Measurements from ENCODE around the gene EPHB1.

GRCh38 chr3:134790065-134790464 is 5.0 kb upstream of the EPHB1 start:
- TF ChIP-seq EP300 (IDR thresholded peaks at IDR 0.05; ENCODE audit: borderline replicate concordance in 1 of 2, low read depth in 1 of 2, low read length in 1 of 2) (no peak), CHD2 (IDR thresholded peaks at IDR 0.05; ENCODE audit: low read length, partially characterized antibody) (no peak), POLR2AphosphoS5 (IDR thresholded peaks at IDR 0.05; ENCODE audit: low read depth, low read length) (no peak), RAD21 (IDR thresholded peaks at IDR 0.05; ENCODE audit: low read length) (no peak), TEAD4 (IDR thresholded peaks at IDR 0.05; ENCODE audit: borderline replicate concordance, insufficient read depth) (no peak), CTCF (IDR thresholded peaks at IDR 0.05) (no peak), GABPA (IDR thresholded peaks at IDR 0.05; ENCODE audit: low read depth) (no peak), FOXJ3 (CRISPR knock-in tag; IDR thresholded peaks at IDR 0.05) (no peak), RFX5 (IDR thresholded peaks at IDR 0.05; ENCODE audit: low read length) (no peak), NRF1 (IDR thresholded peaks at IDR 0.05; ENCODE audit: low read depth, low read length) (no peak)
